HCT116 (cell line): ENCODE measurements around the gene CCDC40. TPM values are rescaled to one million over a fixed set of nuclear protein-coding genes. Genes with fewer than 3 reads are reported as not detected.
A peak's percentile ranks its signal among the peaks of the same experiment; 100 is the strongest.

Experiments
- ATAC-seq: fragments of 200-7000 bp; cut with Tn5 transposase; 2 replicates; pipeline ENCODE4 v1.9.1; 2020; ENCODE audit warnings: mild to moderate bottlenecking, moderate library complexity
- BruUV-seq: library from RNA; stranded (reverse); fragments of 400-500 nt; replicated peaks from 2 replicates; lab custom pipeline; 2021; lab: Mats Ljungman, UMichigan
- CTCF ChIA-PET: fragments of 300-600 bp; sonication (Branson Sonifier 250); formaldehyde crosslinking; loops from one replicate; lab custom pipeline; 2021; ENCODE audit warnings: antibody characterized with exemption; lab: Charles Lee
- POLR2A ChIA-PET: fragments of 300-600, 350-600 bp; sonication (Branson Sonifier 250); formaldehyde crosslinking; loops from one replicate; lab custom pipeline; 2021; ENCODE audit warnings: antibody characterized with exemption; lab: Charles Lee
- RAD21 ChIA-PET, 2 experiments: fragments of 300-600 bp; sonication (Branson Sonifier 250); formaldehyde crosslinking; loops; one replicate each; lab custom pipeline; 2023; ENCODE audit warnings: low total read pairs in 2 of 2; ENCODE audit not compliant: uncharacterized antibody in 2 of 2, unreplicated experiment in 2 of 2, low non-redundant PET in 1 of 2; lab: Charles Lee
- DNase-seq: peaks from one replicate; pipeline ENCODE4 v3.0.0-alpha.2; 2010; ENCODE audit warnings: low read depth, low spot score
- H2AFZ ChIP-seq: fragments of 200-600 bp; shearing (Covaris generic), sonication (generic); 2 replicates; pipeline ENCODE4 v1.6.1; 2017; ENCODE audit warnings: low read depth, mixed run types, mixed read lengths, antibody characterized with exemption, low read length; ENCODE audit not compliant: poor library complexity, severe bottlenecking
- H3K27ac ChIP-seq: 2 replicates; pipeline ENCODE4 v1.5.1; 2012; ENCODE audit warnings: low read depth, low read length
- H3K27me3 ChIP-seq: fragments of 200-600 bp; sonication (generic); 2 replicates; pipeline ENCODE4 v1.6.1; 2016; ENCODE audit warnings: mixed run types, low read length, mixed read lengths; ENCODE audit not compliant: insufficient read depth
- H3K36me3 ChIP-seq, 2 experiments: fragments of 200-500 bp in 1 of 2; fragments of 200-600 bp in 1 of 2; sonication (Bioruptor generic) in 1 of 2; sonication (generic) in 1 of 2; 2 replicates each; pipeline versions ENCODE4 v1.5.1 to v1.6.1; 2014 to 2016; ENCODE audit warnings: low read length in 2 of 2, inconsistent platforms in 1 of 2, mixed read lengths in 1 of 2, mixed run types in 1 of 2; ENCODE audit not compliant: insufficient read depth in 2 of 2, control insufficient read depth in 1 of 2
- H3K4me1 ChIP-seq, 2 experiments: fragments of 200-600 bp in 1 of 2; sonication (generic) in 1 of 2; 2 replicates each; pipeline versions ENCODE4 v1.5.1 to v1.6.1; 2012 to 2017; ENCODE audit warnings: low read length in 2 of 2, inconsistent platforms in 1 of 2, mild to moderate bottlenecking in 1 of 2, mixed read lengths in 1 of 2, mixed run types in 1 of 2, moderate library complexity in 1 of 2; ENCODE audit not compliant: insufficient read depth in 2 of 2, control insufficient read depth in 1 of 2
- H3K4me2 ChIP-seq: fragments of 200-600 bp; sonication (generic); 2 replicates; pipeline ENCODE4 v1.6.1; 2017; ENCODE audit warnings: mixed run types, low read length, mixed read lengths
- H3K4me3 ChIP-seq, 2 experiments: fragments of 200-600 bp in 1 of 2; sonication (generic) in 1 of 2; replicated peaks in 1 of 2; 2 replicates each; pipeline ENCODE4 v1.5.1; 2011 to 2016; ENCODE audit warnings: low read length in 2 of 2, control low read depth in 1 of 2, low read depth in 1 of 2, mild to moderate bottlenecking in 1 of 2, mixed read lengths in 1 of 2, mixed run types in 1 of 2
- H3K79me2 ChIP-seq: fragments of 200-600 bp; sonication (generic); 2 replicates; pipeline ENCODE4 v1.6.1; 2017; ENCODE audit warnings: mild to moderate bottlenecking, mixed run types, low read length, moderate library complexity, mixed read lengths; ENCODE audit not compliant: insufficient read depth
- H3K9ac ChIP-seq: fragments of 200-600 bp; sonication (generic); 2 replicates; pipeline ENCODE4 v1.6.1; 2016; ENCODE audit warnings: low read length, mixed read lengths
- H3K9me2 ChIP-seq: fragments of 200-600 bp; sonication (generic), shearing (Covaris generic); 2 replicates; pipeline ENCODE4 v1.6.1; 2017; ENCODE audit warnings: mixed run types, mild to moderate bottlenecking, moderate library complexity; ENCODE audit not compliant: insufficient read depth
- H3K9me3 ChIP-seq, 2 experiments: fragments of 200-500 bp in 1 of 2; fragments of 200-600 bp in 1 of 2; sonication (Bioruptor generic) in 1 of 2; sonication (generic) in 1 of 2; 2 replicates each; pipeline ENCODE4 v1.6.1; 2014 to 2017; ENCODE audit warnings: low read length in 2 of 2, mixed read lengths in 2 of 2, inconsistent platforms in 1 of 2, low read depth in 1 of 2, mild to moderate bottlenecking in 1 of 2, mixed run types in 1 of 2, moderate library complexity in 1 of 2; ENCODE audit not compliant: control insufficient read depth in 1 of 2, insufficient read depth in 1 of 2
- H4K20me1 ChIP-seq: fragments of 200-600 bp; sonication (generic), shearing (Covaris generic); 2 replicates; pipeline ENCODE4 v1.6.1; 2017; ENCODE audit warnings: mixed run types, mild to moderate bottlenecking, moderate library complexity; ENCODE audit not compliant: insufficient read depth
- ATF3 ChIP-seq: IDR thresholded peaks from 2 replicates; pipeline ENCODE4 v1.6.1; 2012
- EGR1 ChIP-seq: IDR thresholded peaks from 2 replicates; pipeline ENCODE4 v1.6.1; 2012; ENCODE audit warnings: low read depth
- FOSL1 ChIP-seq: IDR thresholded peaks from 2 replicates; pipeline ENCODE4 v1.6.1; 2012; ENCODE audit warnings: low read depth
- REST ChIP-seq: IDR thresholded peaks from 2 replicates; pipeline ENCODE4 v1.6.1; 2012; ENCODE audit warnings: low read depth
- SP1 ChIP-seq: IDR thresholded peaks from 2 replicates; pipeline ENCODE4 v1.6.1; 2012; ENCODE audit warnings: low read depth
- SRF ChIP-seq: IDR thresholded peaks from 2 replicates; pipeline ENCODE4 v1.6.1; 2012; ENCODE audit warnings: low read depth
- TCF7L2 ChIP-seq: IDR thresholded peaks from 2 replicates; pipeline ENCODE4 v1.7.0; 2011; ENCODE audit warnings: borderline replicate concordance, inconsistent platforms; ENCODE audit not compliant: insufficient read depth, insufficient read length; ENCODE audit errors: extremely low read depth
- YY1 ChIP-seq: IDR thresholded peaks from 2 replicates; pipeline ENCODE4 v1.6.1; 2011; ENCODE audit warnings: low read length, low read depth, moderate library complexity, mild to moderate bottlenecking; ENCODE audit not compliant: insufficient replicate concordance; ENCODE audit errors: extremely low read depth
- ZBTB33 ChIP-seq: IDR thresholded peaks from 2 replicates; pipeline ENCODE4 v1.6.1; 2011; ENCODE audit warnings: mild to moderate bottlenecking, low read length, moderate library complexity; ENCODE audit not compliant: insufficient replicate concordance; ENCODE audit errors: extremely low read depth
- ZNF274 ChIP-seq: fragments of 200-500 bp; sonication (Bioruptor generic); IDR thresholded peaks from 2 replicates; pipeline ENCODE4 v1.6.1; 2014; ENCODE audit warnings: mild to moderate bottlenecking, low read depth, low read length, inconsistent platforms
- intact Hi-C: fragments of 100-400 bp; cut with micrococcal nuclease; formaldehyde crosslinking; loops from 2 replicates; pipeline ENCODE4 v1.10.0; 2022
- total RNA-seq: library from RNA; stranded (reverse); gene quantifications from one replicate; pipeline ENCODE4 v1.2.1, GENCODE V29; 2021; ENCODE audit not compliant: unreplicated experiment

The CCDC40 gene
- total RNA-seq, 1 experiment from 2014 or later = 10.3 TPM

GRCh38 chr17:80119271-80119791 lies 82.9 kb downstream of the CCDC40 start:
- RAD21 ChIA-PET = no interaction called here
- H3K9me2 ChIP-seq = no peaks in the 10 kb centered on the region
- intact Hi-C loops = no loop called here
- H4K20me1 ChIP-seq = no peaks in the 10 kb centered on the region
- no peak overlapping the region for H3K4me2 ChIP-seq
- no peak overlapping the region for H3K27ac ChIP-seq
- CTCF ChIA-PET = no interaction called here
- ATAC-seq (no peak), DNase-seq (no peak)
- peaks cover 0 to 8% of the 10 kb centered on the region in 2 experiments; a peak in 1 of 4 replicates for H3K4me1 ChIP-seq
- BruUV-seq = TSS peak; percentile 87
- no peaks in the 10 kb centered on the region for H3K9me3 ChIP-seq
- no peak overlapping the region for H3K4me3 ChIP-seq
- POLR2A ChIA-PET = no interaction called here
- no peaks in the 10 kb centered on the region for H3K27me3 ChIP-seq
- H3K36me3 ChIP-seq = no peaks in the 10 kb centered on the region; a peak in 1 of 4 replicates
- H3K79me2 ChIP-seq = no peaks in the 10 kb centered on the region
- H3K9ac ChIP-seq = no peak overlapping the region
- TF ChIP-seq SRF (no peak), ATF3 (no peak), FOSL1 (no peak), SP1 (no peak), ZBTB33 (no peak), EGR1 (no peak), ZNF274 (no peak), REST (no peak), TCF7L2 (no peak), YY1 (no peak)
- H2AFZ ChIP-seq = no peak overlapping the region
